ENCODE data around the gene DCP2.

DNA sequence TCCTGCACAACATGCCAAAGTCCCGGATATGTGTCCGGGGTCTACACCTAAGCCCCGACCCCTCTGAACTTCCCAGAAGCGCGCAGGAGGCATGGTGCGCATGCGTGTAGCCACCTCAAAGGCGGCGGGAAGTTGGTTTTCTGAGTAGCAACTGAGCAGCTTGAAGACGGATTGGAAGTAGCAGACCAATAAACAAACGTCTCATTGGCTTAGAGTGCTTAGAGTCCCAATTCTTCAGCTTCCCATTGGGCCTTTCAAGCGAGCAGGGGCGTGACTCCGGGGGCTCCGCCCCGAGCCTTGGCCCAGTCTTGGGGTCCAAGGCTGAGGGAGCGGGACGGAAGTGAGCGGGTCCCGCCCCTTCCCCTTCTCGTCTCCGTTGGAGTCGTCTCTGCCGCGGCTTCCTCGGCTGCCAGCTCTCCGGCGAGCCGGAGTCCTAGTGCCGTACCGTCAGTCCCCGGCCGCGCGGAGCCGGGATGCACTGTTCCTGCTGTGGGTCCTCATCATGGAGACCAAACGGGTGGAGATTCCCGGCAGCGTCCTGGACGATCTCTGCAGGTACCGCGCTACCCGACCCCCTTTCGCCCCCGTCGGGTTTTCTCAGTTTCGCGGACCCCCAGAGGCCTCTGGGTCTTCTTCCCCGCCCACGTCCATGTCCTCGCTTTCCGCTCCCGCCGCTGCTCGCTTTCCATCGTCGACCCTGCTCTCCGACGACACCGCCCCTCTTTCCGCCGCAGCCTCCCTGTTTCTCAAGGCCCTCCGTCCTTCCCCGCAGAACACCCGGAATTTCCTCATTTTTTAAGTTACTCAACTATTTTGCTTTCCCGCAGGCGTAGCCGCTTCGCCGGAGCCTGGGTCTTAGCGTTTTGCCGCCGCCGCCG lies at the start of gene DCP2:
- TF ChIP-seq CTCF (IDR thresholded peaks at IDR 0.05) (no peak), POLR2A (IDR thresholded peaks at IDR 0.05) (peak in 1 of 2 donors; percentile 45)

All from lower leg skin (tissue), 3 donors.